Prostate gland (tissue), 2 donors: ENCODE measurements around the gene WDR90.

Experiments
- POLR2A ChIP-seq: fragments of 450-650 bp; IDR thresholded peaks from one replicate; pipeline ENCODE4 v1.6.1; 2016; ENCODE audit warnings: antibody characterized with exemption, mild to moderate bottlenecking
- POLR2AphosphoS5 ChIP-seq: sonication (generic); formaldehyde crosslinking; IDR thresholded peaks from one replicate; pipeline ENCODE4 v1.6.1; 2017; ENCODE audit warnings: antibody characterized with exemption
- TF ChIP-seq, protein P1 (sequence below), 4 experiments: fragments of 200-600 bp in 2 of 4; fragments of 450-650 bp in 2 of 4; sonication (generic) in 2 of 4; IDR thresholded peaks; 1 replicate in 3 of 4; 2 replicates in 1 of 4; pipeline ENCODE4 v1.5.1; 2016 to 2019; ENCODE audit warnings: antibody characterized with exemption in 4 of 4, mild to moderate bottlenecking in 2 of 4, moderate library complexity in 2 of 4

DNA sequence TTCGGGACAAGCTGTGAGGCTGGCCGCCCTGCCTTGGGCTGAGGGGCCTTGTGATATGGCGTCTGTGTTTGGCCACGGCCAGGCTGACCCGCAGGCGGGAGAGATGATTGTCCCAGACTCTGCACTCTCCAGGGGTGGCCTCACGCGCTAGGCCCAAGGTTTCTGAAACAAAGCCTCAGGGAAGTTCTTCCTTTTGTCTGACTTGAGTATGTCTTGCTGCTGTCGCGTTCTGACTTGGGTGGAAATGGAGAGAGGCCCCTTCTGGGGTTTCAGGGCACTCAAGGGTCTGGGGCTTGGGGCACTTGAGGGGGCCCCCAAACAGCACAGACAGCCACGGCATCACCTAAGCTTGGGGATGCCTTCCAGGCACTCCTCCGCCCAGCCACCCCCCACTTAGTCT, 61.9 kb downstream of the WDR90 start:
- TF ChIP-seq, protein P1, sequence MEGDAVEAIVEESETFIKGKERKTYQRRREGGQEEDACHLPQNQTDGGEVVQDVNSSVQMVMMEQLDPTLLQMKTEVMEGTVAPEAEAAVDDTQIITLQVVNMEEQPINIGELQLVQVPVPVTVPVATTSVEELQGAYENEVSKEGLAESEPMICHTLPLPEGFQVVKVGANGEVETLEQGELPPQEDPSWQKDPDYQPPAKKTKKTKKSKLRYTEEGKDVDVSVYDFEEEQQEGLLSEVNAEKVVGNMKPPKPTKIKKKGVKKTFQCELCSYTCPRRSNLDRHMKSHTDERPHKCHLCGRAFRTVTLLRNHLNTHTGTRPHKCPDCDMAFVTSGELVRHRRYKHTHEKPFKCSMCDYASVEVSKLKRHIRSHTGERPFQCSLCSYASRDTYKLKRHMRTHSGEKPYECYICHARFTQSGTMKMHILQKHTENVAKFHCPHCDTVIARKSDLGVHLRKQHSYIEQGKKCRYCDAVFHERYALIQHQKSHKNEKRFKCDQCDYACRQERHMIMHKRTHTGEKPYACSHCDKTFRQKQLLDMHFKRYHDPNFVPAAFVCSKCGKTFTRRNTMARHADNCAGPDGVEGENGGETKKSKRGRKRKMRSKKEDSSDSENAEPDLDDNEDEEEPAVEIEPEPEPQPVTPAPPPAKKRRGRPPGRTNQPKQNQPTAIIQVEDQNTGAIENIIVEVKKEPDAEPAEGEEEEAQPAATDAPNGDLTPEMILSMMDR (IDR thresholded peaks at IDR 0.05) = no peak
- TF ChIP-seq POLR2A = no peak
- TF ChIP-seq POLR2AphosphoS5 = no peak
